Body of pancreas (tissue), 4 donors: ENCODE measurements around the gene SUPT4H1.

ENCODE experiments used
- POLR2A ChIP-seq, 3 donors: fragments of 450-650 bp; IDR thresholded peaks; one replicate each; pipeline ENCODE4 v1.6.1; 2016; ENCODE audit warnings: antibody characterized with exemption in 3 of 3, mild to moderate bottlenecking in 2 of 3
- TF ChIP-seq, protein P1 (sequence below), 7 experiments: fragments of 450-650 bp in 4 of 7; fragments of 200-600 bp in 3 of 7; sonication (generic) in 3 of 7; IDR thresholded peaks; one replicate each; pipeline ENCODE4 v1.5.1; 2016 to 2019; ENCODE audit warnings: antibody characterized with exemption in 7 of 7

DNA sequence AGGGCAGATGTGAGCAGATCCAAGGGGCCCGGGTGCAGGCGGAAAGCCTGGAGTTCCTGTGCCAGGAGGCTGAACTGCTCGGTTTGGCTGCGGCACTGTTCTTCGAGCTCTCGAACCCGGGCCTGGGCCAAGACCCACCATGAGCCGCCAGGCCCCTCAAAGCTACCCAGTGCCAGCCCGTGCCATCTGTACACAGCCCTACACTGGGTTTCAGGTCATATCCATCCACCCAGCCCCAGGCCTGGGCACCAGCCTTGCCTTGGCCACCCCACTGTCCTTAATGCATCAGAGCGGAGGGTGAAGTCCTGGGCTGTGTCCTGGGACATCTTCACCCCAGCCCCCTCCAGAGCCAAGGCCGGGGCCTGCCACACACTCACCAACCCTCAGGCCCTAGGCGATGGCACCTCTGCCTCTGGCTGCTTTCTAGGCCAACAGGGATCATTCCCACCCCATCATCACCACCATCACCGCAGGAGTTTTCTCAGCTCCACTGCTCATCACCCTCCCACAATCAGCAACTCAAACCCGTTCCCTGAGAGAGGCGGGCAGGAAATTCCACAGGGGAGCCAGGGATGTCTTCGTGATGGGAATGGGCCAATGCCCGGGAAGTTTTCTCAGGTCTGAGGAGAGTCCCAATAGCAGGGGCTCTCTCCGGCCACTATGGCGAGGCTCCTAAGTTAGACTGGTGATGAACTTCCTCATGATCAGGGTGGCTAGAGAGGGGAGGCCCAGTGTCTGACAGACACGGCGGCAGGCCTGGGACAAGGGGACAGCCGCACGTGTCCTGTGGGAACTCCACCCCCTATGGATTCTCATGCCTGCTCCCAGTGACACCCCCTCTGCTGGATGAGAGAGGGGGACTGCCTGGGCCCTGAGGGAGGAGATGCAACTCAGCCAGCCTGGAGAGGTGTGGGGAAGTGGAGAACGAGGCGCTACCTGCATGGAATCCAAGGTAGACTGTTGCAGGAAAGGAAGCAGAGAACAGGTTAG is 32.5 kb downstream of the SUPT4H1 start:
- TF ChIP-seq, protein P1, sequence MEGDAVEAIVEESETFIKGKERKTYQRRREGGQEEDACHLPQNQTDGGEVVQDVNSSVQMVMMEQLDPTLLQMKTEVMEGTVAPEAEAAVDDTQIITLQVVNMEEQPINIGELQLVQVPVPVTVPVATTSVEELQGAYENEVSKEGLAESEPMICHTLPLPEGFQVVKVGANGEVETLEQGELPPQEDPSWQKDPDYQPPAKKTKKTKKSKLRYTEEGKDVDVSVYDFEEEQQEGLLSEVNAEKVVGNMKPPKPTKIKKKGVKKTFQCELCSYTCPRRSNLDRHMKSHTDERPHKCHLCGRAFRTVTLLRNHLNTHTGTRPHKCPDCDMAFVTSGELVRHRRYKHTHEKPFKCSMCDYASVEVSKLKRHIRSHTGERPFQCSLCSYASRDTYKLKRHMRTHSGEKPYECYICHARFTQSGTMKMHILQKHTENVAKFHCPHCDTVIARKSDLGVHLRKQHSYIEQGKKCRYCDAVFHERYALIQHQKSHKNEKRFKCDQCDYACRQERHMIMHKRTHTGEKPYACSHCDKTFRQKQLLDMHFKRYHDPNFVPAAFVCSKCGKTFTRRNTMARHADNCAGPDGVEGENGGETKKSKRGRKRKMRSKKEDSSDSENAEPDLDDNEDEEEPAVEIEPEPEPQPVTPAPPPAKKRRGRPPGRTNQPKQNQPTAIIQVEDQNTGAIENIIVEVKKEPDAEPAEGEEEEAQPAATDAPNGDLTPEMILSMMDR (IDR thresholded peaks at IDR 0.05): no peak
- no peak for TF ChIP-seq POLR2A (IDR thresholded peaks at IDR 0.05)
